Skeletal muscle satellite cell (primary cell): ENCODE data around the gene PI4KA.
"Not testable (repeated sequence)": the region's sequence is repeated elsewhere in the genome, so short reads cannot be mapped to it uniquely, and the experiment has no call there.

Experiments
- H3K27me3 ChIP-seq: 2 replicates; pipeline ENCODE4 v1.7.0; 2013; ENCODE audit warnings: low read length; ENCODE audit not compliant: control insufficient read depth, insufficient read depth
- H3K36me3 ChIP-seq: 2 replicates; pipeline ENCODE4 v1.7.0; 2013; ENCODE audit warnings: mild to moderate bottlenecking, control low read depth, low read length; ENCODE audit not compliant: insufficient read depth
- H3K4me1 ChIP-seq: 2 replicates; pipeline ENCODE4 v1.7.0; 2013; ENCODE audit warnings: low read length; ENCODE audit not compliant: control insufficient read depth, insufficient read depth
- H3K4me2 ChIP-seq: 2 replicates; pipeline ENCODE4 v1.7.0; 2013; ENCODE audit warnings: mild to moderate bottlenecking, low read length
- H3K4me3 ChIP-seq: 2 replicates; pipeline ENCODE4 v1.7.0; 2013; ENCODE audit warnings: low read length
- H3K9ac ChIP-seq: 2 replicates; pipeline ENCODE4 v1.7.0; 2013; ENCODE audit warnings: mild to moderate bottlenecking, low read depth, low read length, moderate library complexity
- H3K9me3 ChIP-seq: replicated peaks from 2 replicates; pipeline ENCODE4 v1.7.0; 2013; ENCODE audit warnings: mild to moderate bottlenecking, control low read depth, low read length

PI4KA gene

GRCh38 chr22:20821717-20822239 is 36.8 kb downstream of the PI4KA start:
- H3K36me3 ChIP-seq: peaks cover 28% of the 10 kb centered on the region
- H3K4me2 ChIP-seq: not testable (repeated sequence)

GRCh38 chr22:20819471-20819870 is 39.1 kb downstream of the PI4KA start:
- H3K36me3 ChIP-seq: peaks cover 41% of the 10 kb centered on the region
- no peaks in the 10 kb centered on the region for H3K27me3 ChIP-seq
- H3K4me3 ChIP-seq: no peak overlapping the region

More at GRCh38 chr22:20821717-20822239, 36.8 kb downstream of the PI4KA start:
- not testable (repeated sequence) for H3K4me1 ChIP-seq, H3K9me3 ChIP-seq, H3K9ac ChIP-seq, H3K4me3 ChIP-seq, H3K27me3 ChIP-seq

GRCh38 chr22:20818471-20818870 is 40.1 kb downstream of the PI4KA start:
- Histone ChIP-seq H3K4me2 (no peak overlapping the region), H3K27me3 (no peaks in the 10 kb centered on the region), H3K36me3 (peaks cover 40% of the 10 kb centered on the region), H3K9ac (no peak overlapping the region), H3K4me1 (no peaks in the 10 kb centered on the region), H3K4me3 (no peak overlapping the region), H3K9me3 (no peaks in the 10 kb centered on the region)

More at GRCh38 chr22:20819471-20819870, 39.1 kb downstream of the PI4KA start:
- Histone ChIP-seq H3K9ac (no peak overlapping the region), H3K9me3 (no peaks in the 10 kb centered on the region), H3K4me1 (no peaks in the 10 kb centered on the region), H3K4me2 (no peak overlapping the region)

GRCh38 chr22:20816559-20816958 is 42.1 kb downstream of the PI4KA start:
- no peaks in the 10 kb centered on the region for H3K9me3 ChIP-seq
- no peak overlapping the region for H3K9ac ChIP-seq
- H3K36me3 ChIP-seq: peaks cover 39% of the 10 kb centered on the region
- no peaks in the 10 kb centered on the region for H3K27me3 ChIP-seq
- H3K4me2 ChIP-seq: no peak overlapping the region
- no peaks in the 10 kb centered on the region for H3K4me1 ChIP-seq
- H3K4me3 ChIP-seq: no peak overlapping the region

GRCh38 chr22:20815477-20816050 is 43.0 kb downstream of the PI4KA start:
- H3K9ac ChIP-seq: no peak overlapping the region
- no peaks in the 10 kb centered on the region for H3K4me1 ChIP-seq
- H3K36me3 ChIP-seq: peaks cover 43% of the 10 kb centered on the region
- H3K4me2 ChIP-seq: no peak overlapping the region
- no peak overlapping the region for H3K4me3 ChIP-seq
- no peaks in the 10 kb centered on the region for H3K27me3 ChIP-seq
- no peaks in the 10 kb centered on the region for H3K9me3 ChIP-seq

GRCh38 chr22:20814221-20814808 is 44.3 kb downstream of the PI4KA start:
- Histone ChIP-seq H3K36me3 (peaks cover 46% of the 10 kb centered on the region), H3K9ac (no peak overlapping the region), H3K4me3 (no peak overlapping the region), H3K27me3 (no peaks in the 10 kb centered on the region), H3K9me3 (no peaks in the 10 kb centered on the region), H3K4me2 (no peak overlapping the region), H3K4me1 (no peaks in the 10 kb centered on the region)

GRCh38 chr22:20813056-20813455 is 45.6 kb downstream of the PI4KA start:
- Histone ChIP-seq H3K4me2 (no peak overlapping the region), H3K9me3 (no peaks in the 10 kb centered on the region), H3K4me3 (no peak overlapping the region), H3K4me1 (no peaks in the 10 kb centered on the region), H3K27me3 (no peaks in the 10 kb centered on the region), H3K36me3 (peaks cover 47% of the 10 kb centered on the region), H3K9ac (no peak overlapping the region)

GRCh38 chr22:20811971-20812660 is 46.5 kb downstream of the PI4KA start:
- Histone ChIP-seq H3K4me3 (no peak overlapping the region), H3K9me3 (no peaks in the 10 kb centered on the region), H3K4me1 (peaks cover 8% of the 10 kb centered on the region), H3K9ac (no peak overlapping the region), H3K36me3 (peaks cover 43% of the 10 kb centered on the region), H3K4me2 (no peak overlapping the region), H3K27me3 (no peaks in the 10 kb centered on the region)

GRCh38 chr22:20811171-20811570 is 47.4 kb downstream of the PI4KA start:
- H3K4me2 ChIP-seq: no peak overlapping the region
- H3K27me3 ChIP-seq: no peaks in the 10 kb centered on the region
- H3K9me3 ChIP-seq: no peaks in the 10 kb centered on the region
- peaks cover 40% of the 10 kb centered on the region for H3K36me3 ChIP-seq
- no peak overlapping the region for H3K4me3 ChIP-seq
- peaks cover 17% of the 10 kb centered on the region for H3K4me1 ChIP-seq
- H3K9ac ChIP-seq: no peak overlapping the region

- Histone ChIP-seq H3K4me3 (no peak overlapping the region), H3K9me3 (no peaks in the 10 kb centered on the region), H3K27me3 (no peaks in the 10 kb centered on the region), H3K4me2 (no peak overlapping the region), H3K4me1 (peaks cover 22% of the 10 kb centered on the region), H3K9ac (no peak overlapping the region), H3K36me3 (peaks cover 37% of the 10 kb centered on the region)
Measured at GRCh38 chr22:20810645-20811044, 48.0 kb downstream of the PI4KA start.

- Histone ChIP-seq H3K9me3 (no peaks in the 10 kb centered on the region), H3K4me1 (peaks cover 22% of the 10 kb centered on the region), H3K27me3 (no peaks in the 10 kb centered on the region), H3K4me3 (no peak overlapping the region), H3K4me2 (no peak overlapping the region), H3K36me3 (peaks cover 41% of the 10 kb centered on the region), H3K9ac (no peak overlapping the region)
Measured at GRCh38 chr22:20809538-20810185, 48.9 kb downstream of the PI4KA start.
